Measurements from ENCODE around the gene THSD4.

Gene THSD4

GRCh38 chr15:71409541-71409940 lies 294.3 kb downstream of the THSD4 start:
- Histone ChIP-seq H3K27ac (ENCODE audit: low read depth, low read length, poor library complexity, severe bottlenecking) (no peak overlapping the region), H3K4me1 (ENCODE audit: insufficient read depth, low read length, severe bottlenecking) (no peaks in the 10 kb centered on the region), H3K27me3 (ENCODE audit: insufficient read depth, low read length) (no peaks in the 10 kb centered on the region), H3K9me2 (ENCODE audit: low read depth, low read length) (no peaks in the 10 kb centered on the region), H2AFZ (ENCODE audit: low read length) (no peak overlapping the region), H4K20me1 (ENCODE audit: insufficient read depth, low read length) (no peaks in the 10 kb centered on the region), H3K9ac (ENCODE audit: low read length) (no peak overlapping the region), H3K9me3 (ENCODE audit: low read length) (no peaks in the 10 kb centered on the region), H3K36me3 (ENCODE audit: insufficient read depth, low read length) (no peaks in the 10 kb centered on the region), H3K79me2 (ENCODE audit: insufficient read depth, low read length) (no peaks in the 10 kb centered on the region), H3K4me2 (ENCODE audit: low read length) (no peak overlapping the region), H3F3A (ENCODE audit: insufficient read depth, low read length) (no peaks in the 10 kb centered on the region), H3K4me3 (ENCODE audit: low read depth, low read length, poor library complexity, severe bottlenecking) (no peak overlapping the region)
- TF ChIP-seq CTCF (IDR thresholded peaks at IDR 0.05; ENCODE audit: low read length) (no peak), EZH2 (IDR thresholded peaks at IDR 0.05; ENCODE audit: borderline replicate concordance, low read length) (no peak)

- H3K4me2 ChIP-seq (ENCODE audit: low read length): no peak overlapping the region
- no peak overlapping the region for H3K27ac ChIP-seq (ENCODE audit: low read depth, low read length, poor library complexity, severe bottlenecking)
- no peak for TF ChIP-seq CTCF (IDR thresholded peaks at IDR 0.05; ENCODE audit: low read length)
- TF ChIP-seq EZH2 (IDR thresholded peaks at IDR 0.05; ENCODE audit: borderline replicate concordance, low read length): no peak
- H3K9ac ChIP-seq (ENCODE audit: low read length): no peak overlapping the region
- H3K9me2 ChIP-seq (ENCODE audit: low read depth, low read length): no peaks in the 10 kb centered on the region
- H3K9me3 ChIP-seq (ENCODE audit: low read length): no peaks in the 10 kb centered on the region
- H3K79me2 ChIP-seq (ENCODE audit: insufficient read depth, low read length): no peaks in the 10 kb centered on the region
- H3K36me3 ChIP-seq (ENCODE audit: insufficient read depth, low read length): no peaks in the 10 kb centered on the region
- H3K4me1 ChIP-seq (ENCODE audit: insufficient read depth, low read length, severe bottlenecking): no peaks in the 10 kb centered on the region
- no peaks in the 10 kb centered on the region for H3K27me3 ChIP-seq (ENCODE audit: insufficient read depth, low read length)
- H4K20me1 ChIP-seq (ENCODE audit: insufficient read depth, low read length): no peaks in the 10 kb centered on the region
- no peak overlapping the region for H3K4me3 ChIP-seq (ENCODE audit: low read depth, low read length, poor library complexity, severe bottlenecking)
- H3F3A ChIP-seq (ENCODE audit: insufficient read depth, low read length): no peaks in the 10 kb centered on the region
- no peak overlapping the region for H2AFZ ChIP-seq (ENCODE audit: low read length)
These were observed 295.1 kb downstream of the THSD4 start for GRCh38 chr15:71410347-71410746.

- Histone ChIP-seq H2AFZ (ENCODE audit: low read length) (no peak overlapping the region), H3K27ac (ENCODE audit: low read depth, low read length, poor library complexity, severe bottlenecking) (no peak overlapping the region), H3K36me3 (ENCODE audit: insufficient read depth, low read length) (no peaks in the 10 kb centered on the region), H3K9me2 (ENCODE audit: low read depth, low read length) (no peaks in the 10 kb centered on the region), H3K4me2 (ENCODE audit: low read length) (no peak overlapping the region), H3K79me2 (ENCODE audit: insufficient read depth, low read length) (no peaks in the 10 kb centered on the region), H4K20me1 (ENCODE audit: insufficient read depth, low read length) (no peaks in the 10 kb centered on the region), H3F3A (ENCODE audit: insufficient read depth, low read length) (no peaks in the 10 kb centered on the region), H3K4me1 (ENCODE audit: insufficient read depth, low read length, severe bottlenecking) (no peaks in the 10 kb centered on the region), H3K27me3 (ENCODE audit: insufficient read depth, low read length) (no peaks in the 10 kb centered on the region), H3K9me3 (ENCODE audit: low read length) (no peaks in the 10 kb centered on the region), H3K9ac (ENCODE audit: low read length) (no peak overlapping the region), H3K4me3 (ENCODE audit: low read depth, low read length, poor library complexity, severe bottlenecking) (no peak overlapping the region)
- TF ChIP-seq EZH2 (IDR thresholded peaks at IDR 0.05; ENCODE audit: borderline replicate concordance, low read length) (no peak), CTCF (IDR thresholded peaks at IDR 0.05; ENCODE audit: low read length) (no peak)
These were observed 296.5 kb downstream of the THSD4 start for GRCh38 chr15:71411538-71412482.
